Stomach (tissue), 4 donors: Measurements from ENCODE around the gene MALRD1.

ENCODE experiments used
- CTCF ChIP-seq, 7 experiments: fragments of 450-650 bp in 4 of 7; fragments of 200-600 bp in 3 of 7; sonication (generic) in 3 of 7; IDR thresholded peaks; one replicate each; pipeline ENCODE4 v1.5.1; 2016 to 2019; ENCODE audit warnings: antibody characterized with exemption in 7 of 7, control low read depth in 2 of 7, mild to moderate bottlenecking in 1 of 7
- EP300 ChIP-seq: sonication (generic); formaldehyde crosslinking; IDR thresholded peaks from one replicate; pipeline ENCODE4 v1.6.1; 2017; ENCODE audit warnings: antibody characterized with exemption
- POLR2A ChIP-seq, 4 donors: fragments of 450-650 bp; IDR thresholded peaks; one replicate each; pipeline ENCODE4 v1.6.1; 2016; ENCODE audit warnings: antibody characterized with exemption in 4 of 4, control low read depth in 2 of 4, mild to moderate bottlenecking in 1 of 4, moderate library complexity in 1 of 4
- POLR2AphosphoS5 ChIP-seq, 3 donors: sonication (generic); formaldehyde crosslinking; IDR thresholded peaks; one replicate each; pipeline ENCODE4 v1.6.1; 2016; ENCODE audit warnings: antibody characterized with exemption in 3 of 3

- TF ChIP-seq CTCF (IDR thresholded peaks at IDR 0.05): no peak
- TF ChIP-seq EP300: no peak
- TF ChIP-seq POLR2A (IDR thresholded peaks at IDR 0.05): no peak
- no peak for TF ChIP-seq POLR2AphosphoS5 (IDR thresholded peaks at IDR 0.05)
These were observed 521.5 kb downstream of the MALRD1 start for GRCh38 chr10:19570120-19570519.
